ENCODE measurements around the gene HID1. TPM values are rescaled to one million over a fixed set of nuclear protein-coding genes. Genes with fewer than 3 reads are reported as not detected.

HID1 gene
- total and polyA plus RNA-seq, 9 of the 15 experiments (the other 6 are each of a cell fraction or from before 2014, with no cell fraction given) = 0.14 to 2.1 (median 0.54) TPM; not detected in 2

DNA sequence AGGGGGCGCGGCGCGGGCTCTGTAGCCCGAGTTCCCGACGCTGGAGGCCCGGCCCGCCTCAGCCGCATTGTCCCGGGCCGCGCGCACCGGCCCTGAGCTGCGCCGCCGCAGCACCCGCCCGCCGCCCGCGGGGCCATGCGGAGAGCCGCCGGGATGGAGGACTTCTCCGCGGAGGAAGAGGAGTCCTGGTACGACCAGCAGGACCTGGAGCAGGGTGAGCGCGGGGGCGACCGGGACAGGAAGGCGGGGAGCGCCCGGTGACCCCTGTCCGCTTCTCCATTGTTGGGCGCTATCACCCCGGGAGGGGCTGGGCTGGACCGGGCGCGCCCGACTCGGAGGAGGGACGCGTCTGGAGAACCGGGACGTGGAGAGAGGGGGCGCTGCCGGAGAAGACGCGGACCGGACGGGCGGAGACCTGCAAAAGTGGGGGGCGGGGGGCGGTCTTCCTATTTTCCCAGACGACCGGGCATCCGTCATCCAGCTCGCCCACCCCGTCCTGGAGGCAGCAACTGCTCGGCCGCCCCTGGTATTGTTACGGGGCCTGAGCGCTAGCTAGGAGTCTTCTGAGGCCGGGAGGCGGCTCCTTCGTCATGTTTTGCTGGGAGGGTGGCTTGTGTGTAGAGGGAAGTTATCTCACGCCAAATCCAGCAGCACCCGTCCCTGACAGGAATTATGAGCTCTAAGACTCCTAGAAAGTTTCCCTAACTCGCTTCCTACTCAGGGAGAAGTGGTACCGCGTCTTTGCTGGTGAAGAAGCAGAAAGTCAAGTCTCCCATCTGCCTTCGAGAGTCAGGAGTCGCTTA lies 15.6 kb upstream of the HID1 start (continued):
- TF ChIP-seq ZBTB7A (IDR thresholded peaks at IDR 0.05; ENCODE audit: borderline replicate concordance, control insufficient read depth, low read depth, low read length) (peak; percentile 57; the same call in 1 of the 2 replicates), MED1 (CRISPR knock-in tag; IDR thresholded peaks at IDR 0.05; ENCODE audit: borderline replicate concordance) (0 out of 2 replicates have a peak, but pooled peaks have one; percentile 47), HMGN3 (IDR thresholded peaks at IDR 0.05; ENCODE audit: borderline replicate concordance, extremely low read depth, insufficient read length, low read depth, low read length) (peak; percentile 69), TOE1 (IDR thresholded peaks at IDR 0.05; ENCODE audit: borderline replicate concordance) (0 out of 2 replicates have a peak, but pooled peaks have one; percentile 45), TOE1 (CRISPR knock-in tag; IDR thresholded peaks at IDR 0.05; ENCODE audit: borderline replicate concordance, low read depth) (no peak), FOSL1 (tag; conservative IDR thresholded peaks at IDR 0.05) (0 out of 2 replicates have a peak, but pooled peaks have one; percentile 16), ZNF395 (CRISPR knock-in tag; IDR thresholded peaks at IDR 0.05) (0 out of 2 replicates have a peak, but pooled peaks have one; percentile 41), YY1 (IDR thresholded peaks at IDR 0.05; ENCODE audit: borderline replicate concordance in 1 of 3, control insufficient read depth in 1 of 3, extremely low read depth in 1 of 3, insufficient read depth in 3 of 3, insufficient read length in 1 of 3, insufficient replicate concordance in 2 of 3, low read depth in 1 of 3, low read length in 2 of 3) (peak in 1 of 3 experiments; percentile 54), MECOM (CRISPR knock-in tag; IDR thresholded peaks at IDR 0.05) (no peak), NFIX (CRISPR knock-in tag; IDR thresholded peaks at IDR 0.05; ENCODE audit: low read depth) (no peak), E2F1 (CRISPR knock-in tag; IDR thresholded peaks at IDR 0.05) (no peak), KDM5B (IDR thresholded peaks at IDR 0.05; ENCODE audit: insufficient replicate concordance, low read depth, low read length) (peak; percentile 69)
